ENCODE measurements around the gene TK2.
A peak's percentile ranks its signal among the peaks of the same experiment; 100 is the strongest.

TK2 gene

GRCh38 chr16:66544016-66544757, 5.7 kb downstream of the TK2 start:
- Histone ChIP-seq H3K4me1 (ENCODE audit: control insufficient read depth, low read length) (peaks cover 76% of the 10 kb centered on the region), H3K27ac (ENCODE audit: low read depth, low read length) (peak overlapping the region; percentile 57), H3K79me2 (ENCODE audit: control insufficient read depth, low read length) (no peaks in the 10 kb centered on the region), H3K9me3 (ENCODE audit: control insufficient read depth, insufficient read depth, low read length) (no peaks in the 10 kb centered on the region), H4K20me1 (ENCODE audit: control insufficient read depth, insufficient read depth, low read depth, low read length) (no peaks in the 10 kb centered on the region), H3K4me3 (ENCODE audit: low read length) (peak overlapping the region; percentile 27), H3K36me3 (ENCODE audit: control insufficient read depth, low read length) (no peaks in the 10 kb centered on the region), H3K9me2 (replicated peaks; ENCODE audit: control insufficient read depth, low read length) (no peaks in the 10 kb centered on the region), H3K4me2 (ENCODE audit: low read length) (peak overlapping the region; percentile 60), H3K27me3 (ENCODE audit: control insufficient read depth, low read length) (no peaks in the 10 kb centered on the region), H3F3A (ENCODE audit: control insufficient read depth, insufficient read depth) (peaks cover 16% of the 10 kb centered on the region)
- TF ChIP-seq EZH2phosphoT487 (IDR thresholded peaks at IDR 0.05; ENCODE audit: borderline replicate concordance, low read length) (no peak), CTCF (IDR thresholded peaks at IDR 0.05; ENCODE audit: low read depth, low read length, poor library complexity, severe bottlenecking) (no peak)

- Histone ChIP-seq H3K4me3 (ENCODE audit: low read length) (peak overlapping the region; percentile 27; the same call in 1 of the 2 replicates), H3K27ac (ENCODE audit: low read depth, low read length) (peak overlapping the region; percentile 57; the same call in 1 of the 2 replicates), H3K27me3 (ENCODE audit: control insufficient read depth, low read length) (no peaks in the 10 kb centered on the region), H3K9me2 (replicated peaks; ENCODE audit: control insufficient read depth, low read length) (no peaks in the 10 kb centered on the region), H3K9me3 (ENCODE audit: control insufficient read depth, insufficient read depth, low read length) (no peaks in the 10 kb centered on the region), H3K36me3 (ENCODE audit: control insufficient read depth, low read length) (no peaks in the 10 kb centered on the region), H3K4me1 (ENCODE audit: control insufficient read depth, low read length) (peaks cover 76% of the 10 kb centered on the region), H4K20me1 (ENCODE audit: control insufficient read depth, insufficient read depth, low read depth, low read length) (no peaks in the 10 kb centered on the region), H3F3A (ENCODE audit: control insufficient read depth, insufficient read depth) (peaks cover 9% of the 10 kb centered on the region), H3K79me2 (ENCODE audit: control insufficient read depth, low read length) (no peaks in the 10 kb centered on the region), H3K4me2 (ENCODE audit: low read length) (peak overlapping the region; percentile 60)
- TF ChIP-seq CTCF (IDR thresholded peaks at IDR 0.05; ENCODE audit: low read depth, low read length, poor library complexity, severe bottlenecking) (no peak), EZH2phosphoT487 (IDR thresholded peaks at IDR 0.05; ENCODE audit: borderline replicate concordance, low read length) (no peak)
These were observed 6.4 kb downstream of the TK2 start for GRCh38 chr16:66543541-66543940.

GRCh38 chr16:66542396-66542795, 7.5 kb downstream of the TK2 start:
- Histone ChIP-seq H3K4me3 (ENCODE audit: low read length) (no peak overlapping the region), H3K79me2 (ENCODE audit: control insufficient read depth, low read length) (no peaks in the 10 kb centered on the region), H3K4me1 (ENCODE audit: control insufficient read depth, low read length) (peaks cover 65% of the 10 kb centered on the region), H3K9me3 (ENCODE audit: control insufficient read depth, insufficient read depth, low read length) (no peaks in the 10 kb centered on the region), H3F3A (ENCODE audit: control insufficient read depth, insufficient read depth) (peaks cover 8% of the 10 kb centered on the region), H3K9me2 (replicated peaks; ENCODE audit: control insufficient read depth, low read length) (no peaks in the 10 kb centered on the region), H3K36me3 (ENCODE audit: control insufficient read depth, low read length) (no peaks in the 10 kb centered on the region), H3K27ac (ENCODE audit: low read depth, low read length) (no peak overlapping the region), H4K20me1 (ENCODE audit: control insufficient read depth, insufficient read depth, low read depth, low read length) (no peaks in the 10 kb centered on the region), H3K27me3 (ENCODE audit: control insufficient read depth, low read length) (no peaks in the 10 kb centered on the region), H3K4me2 (ENCODE audit: low read length) (no peak overlapping the region)
- TF ChIP-seq EZH2phosphoT487 (IDR thresholded peaks at IDR 0.05; ENCODE audit: borderline replicate concordance, low read length) (no peak), CTCF (IDR thresholded peaks at IDR 0.05; ENCODE audit: low read depth, low read length, poor library complexity, severe bottlenecking) (no peak)

All from DOHH2 (cell line).